IgD-negative memory B cell (primary cell): ENCODE results near the gene TTC34. TPM values are rescaled to one million over a fixed set of nuclear protein-coding genes. Genes with fewer than 3 reads are reported as not detected.

Source experiments
- H3K27ac Mint-ChIP-seq, 3 donors: one replicate each; pipeline ENCODE4 v1.8.0; 2020 to 2022; ENCODE audit warnings: mild to moderate bottlenecking in 3 of 3, mixed read lengths in 3 of 3, moderate library complexity in 1 of 3
- H3K27me3 Mint-ChIP-seq: one replicate; pipeline ENCODE4 v1.8.0; 2021; ENCODE audit warnings: mixed read lengths
- H3K36me3 Mint-ChIP-seq: one replicate; pipeline ENCODE4 v1.8.0; 2020; ENCODE audit warnings: mild to moderate bottlenecking, mixed read lengths
- H3K4me1 Mint-ChIP-seq, 3 donors: one replicate each; pipeline ENCODE4 v1.8.0; 2020 to 2022; ENCODE audit warnings: mixed read lengths in 3 of 3, mild to moderate bottlenecking in 1 of 3
- H3K4me3 Mint-ChIP-seq, 4 donors: one replicate each; pipeline ENCODE4 v1.8.0; 2020 to 2022; ENCODE audit warnings: mild to moderate bottlenecking in 4 of 4, mixed read lengths in 4 of 4, moderate library complexity in 3 of 4
- H3K9me3 Mint-ChIP-seq, 3 donors: one replicate each; pipeline ENCODE4 v1.8.0; 2020 to 2021; ENCODE audit warnings: mixed read lengths in 3 of 3, mild to moderate bottlenecking in 1 of 3
- polyA plus RNA-seq: library from polyadenylated mRNA; unstranded; fragments of 300-500 nt; fragmentation: Illumina TruSeq; gene quantifications from one replicate; pipeline ENCODE4 v1.2.3, GENCODE V29; 2021

Gene TTC34
- 0.06 TPM for polyA plus RNA-seq

GRCh38 chr1:2801535-2802291 lies at the start of gene TTC34:
Gene TTC34 (minus strand): TSS chr1:2801693. CDS start chr1:2800827, 866 bp downstream.
- peaks cover 0 to 3% (median 0%) of the 10 kb centered on the region in 3 donors for H3K4me1 Mint-ChIP-seq
- H3K4me3 Mint-ChIP-seq = no peak within 1 kb of the TSS
- peaks cover 2% of the 10 kb centered on the region for H3K27me3 Mint-ChIP-seq
- H3K27ac Mint-ChIP-seq = no peak within 1 kb of the TSS
- H3K9me3 Mint-ChIP-seq = no peaks in the 10 kb centered on the region
- no peaks in the 10 kb centered on the region for H3K36me3 Mint-ChIP-seq

GRCh38 chr1:2850502-2850901 lies 49.0 kb upstream of the TTC34 start:
- no peaks in the 10 kb centered on the region for H3K9me3 Mint-ChIP-seq
- no peak overlapping the region for H3K4me3 Mint-ChIP-seq
- H3K27me3 Mint-ChIP-seq = peaks cover 13% of the 10 kb centered on the region
- peaks cover 1% of the 10 kb centered on the region for H3K36me3 Mint-ChIP-seq
- no peak overlapping the region for H3K27ac Mint-ChIP-seq
- no peaks in the 10 kb centered on the region for H3K4me1 Mint-ChIP-seq

- Mint-ChIP-seq H3K27me3 (peaks cover 20% of the 10 kb centered on the region), H3K27ac (no peak overlapping the region), H3K9me3 (peaks cover 0 to 7% (median 3%) of the 10 kb centered on the region in 3 donors), H3K4me1 (no peaks in the 10 kb centered on the region), H3K4me3 (peak overlapping the region in 1 of 4 donors; percentile 78), H3K36me3 (peaks cover 1% of the 10 kb centered on the region)
Measured at GRCh38 chr1:2848006-2848670, 46.6 kb upstream of the TTC34 start.

GRCh38 chr1:2847086-2847985 lies 45.8 kb upstream of the TTC34 start:
- Mint-ChIP-seq H3K9me3 (peaks cover 0 to 8% (median 3%) of the 10 kb centered on the region in 3 donors), H3K4me1 (no peaks in the 10 kb centered on the region), H3K27ac (no peak overlapping the region), H3K27me3 (peaks cover 20% of the 10 kb centered on the region), H3K4me3 (peak overlapping the region in 1 of 4 donors; percentile 78), H3K36me3 (peaks cover 1% of the 10 kb centered on the region)

GRCh38 chr1:2845869-2846268 lies 44.4 kb upstream of the TTC34 start:
- Mint-ChIP-seq H3K27me3 (peaks cover 26% of the 10 kb centered on the region), H3K27ac (no peak overlapping the region), H3K4me1 (no peaks in the 10 kb centered on the region), H3K4me3 (peak overlapping the region in 1 of 4 donors; percentile 42), H3K9me3 (peaks cover 3 to 13% (median 6%) of the 10 kb centered on the region in 3 donors), H3K36me3 (peaks cover 1% of the 10 kb centered on the region)

- Mint-ChIP-seq H3K27ac (peak overlapping the region in 2 of 3 donors; percentile 59 to 62), H3K9me3 (peaks cover 8 to 13% (median 11%) of the 10 kb centered on the region in 3 donors), H3K27me3 (peaks cover 13% of the 10 kb centered on the region), H3K4me3 (no peak overlapping the region), H3K36me3 (no peaks in the 10 kb centered on the region), H3K4me1 (peaks cover 0 to 7% (median 0%) of the 10 kb centered on the region in 3 donors)
Measured at GRCh38 chr1:2840036-2840809, 38.7 kb upstream of the TTC34 start.

GRCh38 chr1:2837823-2838222 lies 36.3 kb upstream of the TTC34 start:
- no peak overlapping the region for H3K27ac Mint-ChIP-seq

GRCh38 chr1:2837316-2837715 lies 35.8 kb upstream of the TTC34 start:
- no peak overlapping the region for H3K4me3 Mint-ChIP-seq
- no peaks in the 10 kb centered on the region for H3K36me3 Mint-ChIP-seq

More at GRCh38 chr1:2837823-2838222, 36.3 kb upstream of the TTC34 start:
- peaks cover 5% of the 10 kb centered on the region for H3K27me3 Mint-ChIP-seq
- no peak overlapping the region for H3K4me3 Mint-ChIP-seq
- peaks cover 6 to 11% (median 7%) of the 10 kb centered on the region in 3 donors for H3K9me3 Mint-ChIP-seq
- no peaks in the 10 kb centered on the region for H3K36me3 Mint-ChIP-seq
- peaks cover 0 to 7% (median 0%) of the 10 kb centered on the region in 3 donors for H3K4me1 Mint-ChIP-seq

GRCh38 chr1:2836333-2836970 lies 35.0 kb upstream of the TTC34 start:
- no peak overlapping the region for H3K4me3 Mint-ChIP-seq
- H3K27ac Mint-ChIP-seq = no peak overlapping the region
- H3K27me3 Mint-ChIP-seq = peaks cover 4% of the 10 kb centered on the region
- H3K9me3 Mint-ChIP-seq = peaks cover 0 to 9% (median 7%) of the 10 kb centered on the region in 3 donors
- H3K4me1 Mint-ChIP-seq = peaks cover 0 to 7% (median 0%) of the 10 kb centered on the region in 3 donors
- H3K36me3 Mint-ChIP-seq = no peaks in the 10 kb centered on the region

More at GRCh38 chr1:2837316-2837715, 35.8 kb upstream of the TTC34 start:
- Mint-ChIP-seq H3K4me1 (peaks cover 0 to 7% (median 0%) of the 10 kb centered on the region in 3 donors), H3K27me3 (peaks cover 5% of the 10 kb centered on the region), H3K9me3 (peaks cover 5 to 11% (median 7%) of the 10 kb centered on the region in 3 donors), H3K27ac (no peak overlapping the region)

GRCh38 chr1:2835650-2836159 lies 34.2 kb upstream of the TTC34 start:
- H3K36me3 Mint-ChIP-seq = no peaks in the 10 kb centered on the region
- no peaks in the 10 kb centered on the region for H3K27me3 Mint-ChIP-seq
- H3K9me3 Mint-ChIP-seq = peaks cover 0 to 6% (median 5%) of the 10 kb centered on the region in 3 donors

GRCh38 chr1:2834741-2835564 lies 33.5 kb upstream of the TTC34 start:
- Mint-ChIP-seq H3K27ac (no peak overlapping the region), H3K4me1 (no peaks in the 10 kb centered on the region), H3K4me3 (no peak overlapping the region)

More at GRCh38 chr1:2835650-2836159, 34.2 kb upstream of the TTC34 start:
- H3K4me1 Mint-ChIP-seq = peaks cover 0 to 5% (median 0%) of the 10 kb centered on the region in 3 donors
- H3K27ac Mint-ChIP-seq = no peak overlapping the region
- H3K4me3 Mint-ChIP-seq = no peak overlapping the region

GRCh38 chr1:2834146-2834475 lies 32.6 kb upstream of the TTC34 start:
- no peaks in the 10 kb centered on the region for H3K36me3 Mint-ChIP-seq
- peaks cover 0 to 4% (median 0%) of the 10 kb centered on the region in 3 donors for H3K9me3 Mint-ChIP-seq
- no peaks in the 10 kb centered on the region for H3K4me1 Mint-ChIP-seq
- H3K27me3 Mint-ChIP-seq = no peaks in the 10 kb centered on the region
- H3K27ac Mint-ChIP-seq = no peak overlapping the region
- H3K4me3 Mint-ChIP-seq = no peak overlapping the region

More at GRCh38 chr1:2834741-2835564, 33.5 kb upstream of the TTC34 start:
- Mint-ChIP-seq H3K36me3 (no peaks in the 10 kb centered on the region), H3K27me3 (no peaks in the 10 kb centered on the region), H3K9me3 (peaks cover 0 to 4% (median under 1%) of the 10 kb centered on the region in 3 donors)
